Measurements from ENCODE around the gene MYG1. TPM values are rescaled to one million over a fixed set of nuclear protein-coding genes. Genes with fewer than 3 reads are reported as not detected.

The MYG1 gene
- total and polyA plus RNA-seq, 2 of the 4 experiments (the other 2 are of a cell fraction): 49.8 to 63.7 TPM

GRCh38 chr12:53353257-53353655 is 53.8 kb downstream of the MYG1 start:
- POLR2A ChIA-PET (ENCODE audit: unreplicated experiment): no interaction called here
- Histone ChIP-seq H3K4me2 (ENCODE audit: low read depth, low read length) (no peak overlapping the region), H4K5ac (ENCODE audit: low read depth, low read length) (no peak overlapping the region), H2AFZ (replicated peaks; ENCODE audit: low read length, poor library complexity) (no peak overlapping the region), H2AK9ac (replicated peaks; ENCODE audit: low read depth, low read length, poor library complexity) (no peak overlapping the region), H3K9me1 (ENCODE audit: insufficient read depth, low read length) (no peaks in the 10 kb centered on the region), H3K36me3 (ENCODE audit: control insufficient read depth, insufficient read depth, low read length) (no peaks in the 10 kb centered on the region), H3K4ac (ENCODE audit: low read depth, low read length) (no peak overlapping the region), H3K4me3 (ENCODE audit: insufficient read depth, low read depth, low read length) (no peak overlapping the region), H3K14ac (replicated peaks; ENCODE audit: low read depth, low read length) (no peak overlapping the region), H4K20me1 (ENCODE audit: insufficient read depth, low read length) (no peaks in the 10 kb centered on the region), H3K9me3 (ENCODE audit: control insufficient read depth, insufficient read depth, low read length) (no peaks in the 10 kb centered on the region), H2BK20ac (ENCODE audit: low read depth, low read length) (no peak overlapping the region), H2BK120ac (ENCODE audit: low read depth, low read length) (no peak overlapping the region), H3K9ac (ENCODE audit: low read depth, low read length) (no peak overlapping the region), H4K91ac (ENCODE audit: insufficient read depth, low read depth, low read length) (no peak overlapping the region), H2BK15ac (ENCODE audit: low read depth, low read length) (no peak overlapping the region), H2BK5ac (ENCODE audit: low read depth, low read length, poor library complexity, severe bottlenecking) (no peak overlapping the region), H2AK5ac (ENCODE audit: low read depth, low read length) (no peak overlapping the region), H3K18ac (ENCODE audit: low read depth, low read length) (no peak overlapping the region), H4K8ac (ENCODE audit: low read depth in 2 of 2, low read length in 2 of 2) (peak overlapping the region in 1 of 2 experiments; percentile 13; a peak in 1 of 4 replicates), H3K23ac (ENCODE audit: low read depth, low read length) (no peak overlapping the region), H3K4me1 (ENCODE audit: control insufficient read depth, insufficient read depth, low read length) (no peaks in the 10 kb centered on the region), H3K79me1 (ENCODE audit: low read depth in 1 of 2, low read length in 2 of 2) (no peaks in the 10 kb centered on the region), H3K56ac (ENCODE audit: extremely low read depth, insufficient read depth, low read length) (no peak overlapping the region), H3K27ac (ENCODE audit: insufficient read depth, low read length) (no peak overlapping the region), H3K27me3 (ENCODE audit: control insufficient read depth, insufficient read depth, low read length) (no peaks in the 10 kb centered on the region)
- 80% methylated on average over 1 of the region's 5 CpGs; no CpG with 5 or more reads in 1 of the 2 experiments for WGBS, 2 experiments (ENCODE audit: extremely low coverage in 2 of 2, insufficient read length in 1 of 2)
- no TSS peak for BruUV-seq (replicated peaks)
- intact Hi-C loops (cut with micrococcal nuclease): loop anchor here (2.0 kb wide), 1 partner anchor 156 kb away; no protein-coding TSS in a partner anchor
- dilution Hi-C loops (cut with HindIII; ENCODE audit: low sequenced_read_pairs, unreplicated experiment): no loop called here
- TF ChIP-seq NFE2L2 (IDR thresholded peaks at IDR 0.05; ENCODE audit: low read depth, low read length): no peak
- TF ChIP-seq BHLHE40 (IDR thresholded peaks at IDR 0.05; ENCODE audit: low read depth, low read length): no peak
- no peak for TF ChIP-seq SMC3 (IDR thresholded peaks at IDR 0.05; ENCODE audit: low read depth, low read length)
- no peak for TF ChIP-seq CHD1 (IDR thresholded peaks at IDR 0.05; ENCODE audit: low read depth, low read length)
- no peak for ATAC-seq (ENCODE audit: low read depth)
- in situ Hi-C loops (cut with MboI; ENCODE audit: low sequenced_read_pairs): no loop called here
- DNase-seq: no peak
- CTCF ChIA-PET: interaction anchor here (0.6 to 4.1 kb wide), 5 partner anchors 36 to 174 kb away, joined by 3 to 40 read pairs (median 5); partner anchors contain the start of gene AMHR2

Measured in IMR-90 (cell line).